ENCODE measurements around the gene HLF.

The HLF gene

GRCh38 chr17:55363033-55363432, 98.3 kb downstream of the HLF start:
- no CpG with 5 or more reads among the region's 1 CpG for WGBS, 2 donors (ENCODE audit: extremely low coverage in 2 of 2, insufficient read length in 2 of 2, insufficient replicate concordance in 1 of 2)
- H3K4me3 ChIP-seq (ENCODE audit: low read length in 2 of 2): no peak overlapping the region
- H3K9me3 ChIP-seq (replicated peaks in 1 of 2; ENCODE audit: control insufficient read depth in 2 of 2, insufficient read depth in 1 of 2, low read depth in 1 of 2, low read length in 2 of 2): no peaks in the 10 kb centered on the region
- peak overlapping the region; percentile 8 for H3K18ac ChIP-seq (ENCODE audit: low read length)
- no peak overlapping the region for H2BK5ac ChIP-seq (ENCODE audit: low read length)
- no peak overlapping the region for H3K14ac ChIP-seq (ENCODE audit: low read length)
- peaks cover 0 to 1% of the 10 kb centered on the region in 2 donors for H3K4me1 ChIP-seq (ENCODE audit: control insufficient read depth in 2 of 2, insufficient read depth in 1 of 2, low read depth in 1 of 2, low read length in 2 of 2)
- H4K91ac ChIP-seq (ENCODE audit: low read depth, low read length, poor library complexity): no peak overlapping the region
- no peak overlapping the region for H3K23ac ChIP-seq (ENCODE audit: low read depth, low read length, poor library complexity)
- H3K4ac ChIP-seq (ENCODE audit: low read length): no peak overlapping the region
- no peak overlapping the region for H3K9ac ChIP-seq (ENCODE audit: low read depth, low read length, poor library complexity)
- no peak overlapping the region for H2AFZ ChIP-seq (ENCODE audit: low read length)
- H3K27ac ChIP-seq (replicated peaks; ENCODE audit: low read length): no peak overlapping the region
- no peak overlapping the region for H2BK15ac ChIP-seq (ENCODE audit: low read length)
- H2BK120ac ChIP-seq (ENCODE audit: low read depth, low read length): no peak overlapping the region
- H3K36me3 ChIP-seq (replicated peaks in 1 of 2; ENCODE audit: control insufficient read depth in 2 of 2, insufficient read depth in 2 of 2, low read length in 2 of 2): no peaks in the 10 kb centered on the region
- no peak for DNase-seq (ENCODE audit: low spot score)
- no peak overlapping the region for H2AK5ac ChIP-seq (ENCODE audit: low read depth, low read length)
- H3K27me3 ChIP-seq (ENCODE audit: control insufficient read depth in 3 of 3, insufficient read depth in 3 of 3, low read depth in 1 of 3, low read length in 3 of 3): peaks cover 0 to 7% (median 0%) of the 10 kb centered on the region in 3 experiments
- H3K79me1 ChIP-seq (ENCODE audit: low read depth, low read length): no peaks in the 10 kb centered on the region
- H3K4me2 ChIP-seq (ENCODE audit: insufficient read depth, low read length, poor library complexity, severe bottlenecking): no peak overlapping the region
- H2BK12ac ChIP-seq (ENCODE audit: low read length): no peak overlapping the region
- no peak overlapping the region for H4K8ac ChIP-seq (ENCODE audit: low read depth, low read length)

- H3K79me1 ChIP-seq (ENCODE audit: low read depth, low read length): no peaks in the 10 kb centered on the region
- DNase-seq (ENCODE audit: low spot score): peak; percentile 37
- H3K4me2 ChIP-seq (ENCODE audit: insufficient read depth, low read length, poor library complexity, severe bottlenecking): no peak overlapping the region
- H4K8ac ChIP-seq (ENCODE audit: low read depth, low read length): no peak overlapping the region
- H3K4me1 ChIP-seq (ENCODE audit: control insufficient read depth in 2 of 2, insufficient read depth in 1 of 2, low read depth in 1 of 2, low read length in 2 of 2): peaks cover 0 to 1% of the 10 kb centered on the region in 2 donors
- no peak overlapping the region for H3K27ac ChIP-seq (replicated peaks; ENCODE audit: low read length)
- no peak overlapping the region for H2BK5ac ChIP-seq (ENCODE audit: low read length)
- H3K4me3 ChIP-seq (ENCODE audit: low read length in 2 of 2): no peak overlapping the region
- no peak overlapping the region for H2BK120ac ChIP-seq (ENCODE audit: low read depth, low read length)
- no peaks in the 10 kb centered on the region for H3K36me3 ChIP-seq (replicated peaks in 1 of 2; ENCODE audit: control insufficient read depth in 2 of 2, insufficient read depth in 2 of 2, low read length in 2 of 2)
- no peak overlapping the region for H3K23ac ChIP-seq (ENCODE audit: low read depth, low read length, poor library complexity)
- H2AK5ac ChIP-seq (ENCODE audit: low read depth, low read length): no peak overlapping the region
- H3K14ac ChIP-seq (ENCODE audit: low read length): no peak overlapping the region
- no peak overlapping the region for H3K4ac ChIP-seq (ENCODE audit: low read length)
- no peak overlapping the region for H3K18ac ChIP-seq (ENCODE audit: low read length)
- H4K91ac ChIP-seq (ENCODE audit: low read depth, low read length, poor library complexity): no peak overlapping the region
- H2AFZ ChIP-seq (ENCODE audit: low read length): no peak overlapping the region
- H2BK12ac ChIP-seq (ENCODE audit: low read length): no peak overlapping the region
- peaks cover 0 to 7% (median 0%) of the 10 kb centered on the region in 3 experiments for H3K27me3 ChIP-seq (ENCODE audit: control insufficient read depth in 3 of 3, insufficient read depth in 3 of 3, low read depth in 1 of 3, low read length in 3 of 3)
- H3K9ac ChIP-seq (ENCODE audit: low read depth, low read length, poor library complexity): no peak overlapping the region
- WGBS, 2 donors (ENCODE audit: extremely low coverage in 2 of 2, insufficient read length in 2 of 2, insufficient replicate concordance in 1 of 2): no CpG with 5 or more reads among the region's 1 CpG
- H2BK15ac ChIP-seq (ENCODE audit: low read length): no peak overlapping the region
- no peaks in the 10 kb centered on the region for H3K9me3 ChIP-seq (replicated peaks in 1 of 2; ENCODE audit: control insufficient read depth in 2 of 2, insufficient read depth in 1 of 2, low read depth in 1 of 2, low read length in 2 of 2)
These were observed 101.3 kb downstream of the HLF start for GRCh38 chr17:55366020-55366481.

- no peak overlapping the region for H4K8ac ChIP-seq (ENCODE audit: low read depth, low read length)
- no peak overlapping the region for H2BK15ac ChIP-seq (ENCODE audit: low read length)
- H3K36me3 ChIP-seq (replicated peaks in 1 of 2; ENCODE audit: control insufficient read depth in 2 of 2, insufficient read depth in 2 of 2, low read length in 2 of 2): no peaks in the 10 kb centered on the region
- no peak overlapping the region for H3K23ac ChIP-seq (ENCODE audit: low read depth, low read length, poor library complexity)
- H3K4ac ChIP-seq (ENCODE audit: low read length): no peak overlapping the region
- no peak overlapping the region for H3K4me2 ChIP-seq (ENCODE audit: insufficient read depth, low read length, poor library complexity, severe bottlenecking)
- no peak overlapping the region for H3K14ac ChIP-seq (ENCODE audit: low read length)
- WGBS, 2 donors (ENCODE audit: extremely low coverage in 2 of 2, insufficient read length in 2 of 2, insufficient replicate concordance in 1 of 2): no CpG with 5 or more reads among the region's 3 CpGs
- H3K18ac ChIP-seq (ENCODE audit: low read length): no peak overlapping the region
- no peak overlapping the region for H3K27ac ChIP-seq (replicated peaks; ENCODE audit: low read length)
- no peak overlapping the region for H2BK5ac ChIP-seq (ENCODE audit: low read length)
- peaks cover 0 to 1% of the 10 kb centered on the region in 2 donors for H3K4me1 ChIP-seq (ENCODE audit: control insufficient read depth in 2 of 2, insufficient read depth in 1 of 2, low read depth in 1 of 2, low read length in 2 of 2)
- no peak overlapping the region for H2BK12ac ChIP-seq (ENCODE audit: low read length)
- no peak overlapping the region for H2BK120ac ChIP-seq (ENCODE audit: low read depth, low read length)
- H3K79me1 ChIP-seq (ENCODE audit: low read depth, low read length): no peaks in the 10 kb centered on the region
- no peak overlapping the region for H4K91ac ChIP-seq (ENCODE audit: low read depth, low read length, poor library complexity)
- no peak overlapping the region for H3K4me3 ChIP-seq (ENCODE audit: low read length in 2 of 2)
- H3K27me3 ChIP-seq (ENCODE audit: control insufficient read depth in 3 of 3, insufficient read depth in 3 of 3, low read depth in 1 of 3, low read length in 3 of 3): peaks cover 0 to 7% (median 0%) of the 10 kb centered on the region in 3 experiments
- H3K9me3 ChIP-seq (replicated peaks in 1 of 2; ENCODE audit: control insufficient read depth in 2 of 2, insufficient read depth in 1 of 2, low read depth in 1 of 2, low read length in 2 of 2): no peaks in the 10 kb centered on the region
- no peak for DNase-seq (ENCODE audit: low spot score)
- H2AK5ac ChIP-seq (ENCODE audit: low read depth, low read length): no peak overlapping the region
- H2AFZ ChIP-seq (ENCODE audit: low read length): no peak overlapping the region
- H3K9ac ChIP-seq (ENCODE audit: low read depth, low read length, poor library complexity): no peak overlapping the region
These were observed 103.9 kb downstream of the HLF start for GRCh38 chr17:55368706-55369105.

Measured in neuronal stem cell (in vitro differentiated cells).